Suprapubic skin (tissue), 4 donors: ENCODE data around the gene ZBTB4. TPM values are rescaled to one million over a fixed set of nuclear protein-coding genes. Genes with fewer than 3 reads are reported as not detected.
A peak's percentile ranks its signal among the peaks of the same experiment; 100 is the strongest.

ENCODE experiments used
- DNase-seq, 2 donors: peaks; one replicate each; pipeline ENCODE4 v3.0.0-alpha.2; 2019; ENCODE audit warnings: low spot score in 2 of 2
- H3K27ac ChIP-seq: fragments of 200-600 bp; sonication (generic); one replicate; pipeline ENCODE4 v1.5.1; 2019
- H3K27me3 ChIP-seq: fragments of 200-600 bp; sonication (generic); one replicate; pipeline ENCODE4 v1.5.1; 2019
- H3K36me3 ChIP-seq: fragments of 200-600 bp; sonication (generic); one replicate; pipeline ENCODE4 v1.5.1; 2019
- H3K4me1 ChIP-seq: fragments of 200-600 bp; sonication (generic); one replicate; pipeline ENCODE4 v1.5.1; 2019
- H3K4me3 ChIP-seq: fragments of 200-600 bp; sonication (generic); one replicate; pipeline ENCODE4 v1.5.1; 2019; ENCODE audit warnings: mild to moderate bottlenecking
- H3K9me3 ChIP-seq: fragments of 200-600 bp; sonication (generic); one replicate; pipeline ENCODE4 v1.5.1; 2019
- EP300 ChIP-seq: sonication (generic); formaldehyde crosslinking; IDR thresholded peaks from one replicate; pipeline ENCODE4 v1.6.1; 2017; ENCODE audit warnings: antibody characterized with exemption
- POLR2A ChIP-seq, 2 donors: fragments of 450-650 bp; IDR thresholded peaks; one replicate each; pipeline ENCODE4 v1.6.1; 2017; ENCODE audit warnings: antibody characterized with exemption in 2 of 2, mild to moderate bottlenecking in 2 of 2, moderate library complexity in 2 of 2
- POLR2AphosphoS5 ChIP-seq, 3 donors: sonication (generic); formaldehyde crosslinking; IDR thresholded peaks; one replicate each; pipeline ENCODE4 v1.6.1; 2017; ENCODE audit warnings: antibody characterized with exemption in 3 of 3
- WGBS: methylation state at CpG from one replicate; pipeline ENCODE4 v1.1.5; 2018; 5-methylcytosine and 5-hydroxymethylcytosine counted together
- total RNA-seq, 4 donors: library from RNA; depleted of rRNA; stranded (reverse); fragments of >200 nt; gene quantifications; one replicate each; pipeline ENCODE4 v1.1.0, GENCODE V29; 2016
- TF ChIP-seq, protein P1 (sequence below), 2 donors: fragments of 200-600 bp in 1 of 2; fragments of 450-650 bp in 1 of 2; sonication (generic) in 1 of 2; IDR thresholded peaks; one replicate each; pipeline ENCODE4 v1.5.1; 2016 to 2019; ENCODE audit warnings: antibody characterized with exemption in 2 of 2, mild to moderate bottlenecking in 1 of 2, moderate library complexity in 1 of 2

ZBTB4 gene
- total RNA-seq, 4 donors from 2014 or later: 36.1 to 65.7 (median 45.3) TPM

DNA sequence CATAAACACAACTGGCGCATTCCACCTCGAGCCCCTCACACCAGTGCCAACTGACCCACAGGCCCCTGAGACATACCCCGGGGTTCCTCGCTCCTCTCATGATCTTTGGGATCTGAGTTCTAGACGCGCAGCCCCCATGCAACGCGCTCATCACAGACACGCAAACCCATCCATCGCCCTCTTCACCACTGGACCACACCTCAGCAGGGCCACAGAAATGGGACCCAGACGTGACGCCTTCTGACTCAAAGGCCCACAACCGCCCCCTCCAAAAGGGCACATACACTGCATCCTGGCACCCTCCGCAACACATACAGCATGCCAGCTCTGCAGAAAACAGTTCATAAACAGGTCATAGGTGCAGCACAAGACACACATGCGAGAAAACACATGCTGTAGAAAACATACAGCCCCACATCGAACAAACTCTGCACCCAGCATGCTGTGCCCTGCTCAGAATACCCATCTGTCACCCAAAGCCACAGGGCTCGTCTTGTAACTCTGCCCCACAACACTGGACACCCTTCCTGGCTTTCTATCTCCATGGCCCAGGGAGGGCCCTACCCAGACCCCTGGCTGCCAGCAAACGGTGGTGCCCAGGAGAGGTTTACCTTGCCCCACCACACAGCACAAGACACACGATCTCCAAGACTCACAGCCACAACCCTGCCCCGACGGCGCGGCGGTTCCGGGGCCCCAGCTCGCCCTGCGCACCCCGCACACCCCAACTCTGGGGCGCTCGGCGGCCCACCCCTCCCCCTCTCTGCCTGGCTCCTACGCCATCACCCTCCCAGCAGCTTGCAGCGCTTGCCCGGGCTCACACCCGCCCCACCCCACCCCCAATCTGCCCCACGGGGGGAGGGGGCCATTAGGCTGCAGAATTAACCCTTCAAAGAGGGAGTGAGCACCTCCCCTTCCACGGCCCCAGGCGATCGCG lies 887 bp downstream of the ZBTB4 start:
- no peaks in the 10 kb centered on the region for H3K27me3 ChIP-seq
- peak overlapping the region; percentile 100 for H3K27ac ChIP-seq
- H3K4me3 ChIP-seq: peak overlapping the region; percentile 98
- H3K36me3 ChIP-seq: no peaks in the 10 kb centered on the region
- no peaks in the 10 kb centered on the region for H3K9me3 ChIP-seq
- no peak for DNase-seq
- peaks cover 71% of the 10 kb centered on the region for H3K4me1 ChIP-seq
- WGBS: 22% methylated on average over 16 of the region's 40 CpGs
- TF ChIP-seq POLR2AphosphoS5 (IDR thresholded peaks at IDR 0.05) (no peak), POLR2A (IDR thresholded peaks at IDR 0.05) (no peak), EP300 (no peak)
- TF ChIP-seq, protein P1, sequence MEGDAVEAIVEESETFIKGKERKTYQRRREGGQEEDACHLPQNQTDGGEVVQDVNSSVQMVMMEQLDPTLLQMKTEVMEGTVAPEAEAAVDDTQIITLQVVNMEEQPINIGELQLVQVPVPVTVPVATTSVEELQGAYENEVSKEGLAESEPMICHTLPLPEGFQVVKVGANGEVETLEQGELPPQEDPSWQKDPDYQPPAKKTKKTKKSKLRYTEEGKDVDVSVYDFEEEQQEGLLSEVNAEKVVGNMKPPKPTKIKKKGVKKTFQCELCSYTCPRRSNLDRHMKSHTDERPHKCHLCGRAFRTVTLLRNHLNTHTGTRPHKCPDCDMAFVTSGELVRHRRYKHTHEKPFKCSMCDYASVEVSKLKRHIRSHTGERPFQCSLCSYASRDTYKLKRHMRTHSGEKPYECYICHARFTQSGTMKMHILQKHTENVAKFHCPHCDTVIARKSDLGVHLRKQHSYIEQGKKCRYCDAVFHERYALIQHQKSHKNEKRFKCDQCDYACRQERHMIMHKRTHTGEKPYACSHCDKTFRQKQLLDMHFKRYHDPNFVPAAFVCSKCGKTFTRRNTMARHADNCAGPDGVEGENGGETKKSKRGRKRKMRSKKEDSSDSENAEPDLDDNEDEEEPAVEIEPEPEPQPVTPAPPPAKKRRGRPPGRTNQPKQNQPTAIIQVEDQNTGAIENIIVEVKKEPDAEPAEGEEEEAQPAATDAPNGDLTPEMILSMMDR (IDR thresholded peaks at IDR 0.05): no peak

DNA sequence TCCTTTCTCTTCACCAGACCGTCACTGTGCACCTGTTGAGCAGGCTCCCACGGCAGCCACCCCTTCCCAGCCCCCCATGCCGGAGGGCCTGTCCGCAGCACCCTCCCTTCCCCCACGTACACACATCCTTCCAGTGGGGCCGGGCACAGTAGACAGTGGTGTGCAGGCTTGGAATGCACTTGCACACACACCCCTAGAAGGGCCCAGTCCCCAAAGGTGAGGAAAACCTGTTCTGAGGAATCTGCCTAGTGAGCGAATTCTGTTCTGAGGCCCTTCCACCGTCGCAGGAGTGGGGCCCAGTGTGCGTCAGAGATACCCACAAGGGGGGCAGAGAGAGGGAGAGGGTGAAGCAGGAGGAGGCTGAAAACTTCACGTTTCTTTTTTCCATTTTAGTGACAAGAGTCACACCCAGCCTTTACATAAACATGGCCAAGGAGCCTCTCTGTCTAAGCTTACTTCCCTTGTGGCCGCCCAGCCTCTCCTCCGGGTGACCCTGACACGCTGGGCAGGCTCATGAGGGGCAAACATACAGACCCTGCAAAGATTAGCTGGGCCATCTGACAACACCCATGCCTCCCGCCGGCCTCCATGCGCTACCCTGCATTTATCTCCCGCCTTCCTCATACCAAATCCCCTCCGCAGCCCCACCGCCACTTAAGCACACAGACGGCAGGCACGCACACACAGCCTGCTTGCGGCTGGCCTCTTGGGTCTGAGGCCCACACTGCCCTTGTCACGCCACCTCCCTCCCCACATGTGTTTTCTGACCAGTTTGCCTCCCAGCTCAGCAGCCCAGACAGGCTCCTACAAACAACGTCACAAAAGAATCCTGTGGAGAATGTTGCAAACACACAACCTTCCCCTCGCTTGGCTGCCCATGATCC lies 1.8 kb downstream of the ZBTB4 start:
- H3K4me1 ChIP-seq: peaks cover 63% of the 10 kb centered on the region
- 12% methylated on average over 26 of the region's 26 CpGs for WGBS
- no peaks in the 10 kb centered on the region for H3K27me3 ChIP-seq
- peak overlapping the region; percentile 98 for H3K4me3 ChIP-seq
- H3K36me3 ChIP-seq: no peaks in the 10 kb centered on the region
- DNase-seq: no peak
- no peak for TF ChIP-seq POLR2AphosphoS5 (IDR thresholded peaks at IDR 0.05)
- no peak for TF ChIP-seq POLR2A (IDR thresholded peaks at IDR 0.05)
- TF ChIP-seq EP300: no peak
- TF ChIP-seq, protein P1 (IDR thresholded peaks at IDR 0.05): no peak
- H3K27ac ChIP-seq: peak overlapping the region; percentile 100
- no peaks in the 10 kb centered on the region for H3K9me3 ChIP-seq

DNA sequence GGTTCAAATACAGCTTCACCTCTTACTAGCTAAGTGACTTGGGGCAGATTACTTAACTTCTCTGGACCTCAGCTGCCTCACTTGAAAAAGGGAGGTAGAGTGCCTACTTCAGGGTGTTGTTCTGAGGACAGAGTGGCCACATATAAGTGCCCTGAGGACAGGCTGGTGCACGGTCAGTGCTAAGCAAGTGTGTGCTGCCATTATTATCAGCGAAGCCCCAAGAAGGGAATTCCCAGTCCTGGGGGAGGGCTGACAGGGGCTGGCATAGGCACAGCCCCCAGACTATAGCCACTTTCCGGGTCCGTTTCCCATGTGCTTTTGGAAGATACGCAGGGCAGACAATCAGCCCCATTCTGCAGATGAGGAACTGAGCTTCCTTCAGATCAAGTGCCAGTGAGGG lies 2.5 kb downstream of the ZBTB4 start:
- Histone ChIP-seq H3K4me1 (peaks cover 56% of the 10 kb centered on the region), H3K27ac (peak overlapping the region; percentile 100), H3K36me3 (no peaks in the 10 kb centered on the region), H3K27me3 (no peaks in the 10 kb centered on the region), H3K4me3 (peak overlapping the region; percentile 98), H3K9me3 (no peaks in the 10 kb centered on the region)
- no peak for DNase-seq
- TF ChIP-seq POLR2AphosphoS5 (IDR thresholded peaks at IDR 0.05) (no peak), EP300 (no peak), POLR2A (IDR thresholded peaks at IDR 0.05) (no peak)
- TF ChIP-seq, protein P1 (IDR thresholded peaks at IDR 0.05): no peak
- 43% methylated on average over 5 of the region's 5 CpGs for WGBS

DNA sequence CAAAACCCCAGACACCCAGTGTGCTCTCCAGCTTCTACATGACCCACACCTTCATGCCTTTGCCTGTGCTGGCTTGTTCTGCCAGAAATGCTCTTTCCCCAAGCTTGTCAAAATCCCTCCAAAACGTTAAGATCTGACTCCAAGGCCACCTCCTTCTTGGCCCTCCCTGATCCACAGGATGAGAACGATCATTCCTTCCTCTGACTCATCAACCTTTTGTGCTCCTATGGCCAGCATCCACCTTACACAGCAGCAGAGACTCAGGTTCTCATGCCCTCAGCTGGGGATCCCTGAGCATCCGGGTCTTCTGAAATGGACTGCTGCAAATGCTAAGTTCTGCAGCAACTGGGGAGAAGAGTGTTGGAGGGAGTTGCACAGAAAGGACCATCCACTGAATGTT lies 2.9 kb downstream of the ZBTB4 start:
- WGBS: 9% methylated on average over 3 of the region's 3 CpGs
- Histone ChIP-seq H3K27ac (peak overlapping the region; percentile 100), H3K36me3 (no peaks in the 10 kb centered on the region), H3K9me3 (no peaks in the 10 kb centered on the region), H3K27me3 (no peaks in the 10 kb centered on the region), H3K4me1 (peaks cover 54% of the 10 kb centered on the region), H3K4me3 (peak overlapping the region; percentile 5)
- TF ChIP-seq POLR2AphosphoS5 (IDR thresholded peaks at IDR 0.05): no peak
- no peak for TF ChIP-seq POLR2A (IDR thresholded peaks at IDR 0.05)
- TF ChIP-seq, protein P1 (IDR thresholded peaks at IDR 0.05): no peak
- no peak for TF ChIP-seq EP300
- no peak for DNase-seq
